ENCODE data around the gene LETM1. TPM values are rescaled to one million over a fixed set of nuclear protein-coding genes. Genes with fewer than 3 reads are reported as not detected.

The LETM1 gene
- total RNA-seq, 2 donors from 2014 or later = 45.7 to 52.4 TPM

DNA sequence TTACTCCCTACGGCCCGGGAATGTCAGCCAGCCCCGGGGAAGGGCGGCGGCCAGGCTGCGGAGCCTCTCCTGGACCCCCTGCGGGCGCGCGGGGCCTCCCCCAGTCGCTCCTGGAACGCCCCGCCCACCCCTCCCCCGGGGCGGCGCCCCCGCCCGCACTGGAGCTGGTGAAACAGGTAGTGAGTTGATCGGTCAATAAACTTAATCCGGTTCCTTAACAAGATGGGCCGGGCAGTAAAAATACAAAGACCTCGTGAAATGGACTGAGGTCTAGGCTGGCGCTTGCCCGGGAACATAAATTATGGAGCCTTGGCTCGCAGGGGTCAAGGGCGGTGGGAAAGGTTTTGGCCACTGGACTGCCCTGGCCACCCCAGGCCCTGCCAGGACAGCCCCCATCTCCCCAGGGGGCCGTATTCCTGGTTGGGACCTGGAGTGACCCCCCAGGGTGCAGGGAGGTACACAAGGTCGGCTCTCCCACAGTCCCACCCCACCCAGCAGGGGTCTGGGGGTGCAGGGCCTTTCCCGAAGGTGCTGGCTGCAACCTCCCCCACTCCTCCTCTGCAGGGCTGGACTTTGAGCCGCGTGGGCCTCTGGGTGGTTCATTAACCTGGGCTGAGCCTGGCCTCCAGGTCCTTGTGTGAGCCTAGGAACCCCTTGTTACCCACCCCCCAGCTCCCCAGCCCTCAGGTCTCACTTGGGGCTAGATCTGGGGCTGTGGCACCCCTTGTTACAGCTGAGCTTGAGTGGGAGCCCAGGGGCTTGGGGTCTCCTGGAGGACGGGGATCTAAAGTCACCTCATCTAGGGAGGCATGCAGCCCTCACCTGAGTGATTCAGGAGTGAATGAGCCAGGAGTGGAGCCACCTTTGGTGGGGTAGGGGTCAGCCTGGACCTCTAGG, 60.4 kb downstream of the LETM1 start:
- Mint-ChIP-seq H3K4me1 (no peaks in the 10 kb centered on the region), H3K9me3 (no peaks in the 10 kb centered on the region), H3K36me3 (ENCODE audit: low read depth) (peaks cover 7% of the 10 kb centered on the region), H3K4me3 (peak overlapping the region; percentile 66), H3K27me3 (ENCODE audit: insufficient read depth) (peaks cover 21% of the 10 kb centered on the region), H3K27ac (no peak overlapping the region)
- Histone ChIP-seq H3K27me3 (ENCODE audit: control insufficient read depth, insufficient read depth, low read length, poor library complexity, severe bottlenecking) (peaks cover 17% of the 10 kb centered on the region), H3K27ac (ENCODE audit: low read depth, low read length) (no peak overlapping the region), H3K36me3 (ENCODE audit: control insufficient read depth, insufficient read depth, low read length) (no peaks in the 10 kb centered on the region), H3K9ac (ENCODE audit: extremely low read depth, low read length, poor library complexity, severe bottlenecking) (no peak overlapping the region), H3K4me1 (ENCODE audit: control insufficient read depth, insufficient read depth, low read length) (peaks cover 7% of the 10 kb centered on the region), H3K4me3 (ENCODE audit: low read length) (peak overlapping the region; percentile 80), H3K9me3 (ENCODE audit: control insufficient read depth, low read length) (no peaks in the 10 kb centered on the region)
- TF ChIP-seq, protein P1, sequence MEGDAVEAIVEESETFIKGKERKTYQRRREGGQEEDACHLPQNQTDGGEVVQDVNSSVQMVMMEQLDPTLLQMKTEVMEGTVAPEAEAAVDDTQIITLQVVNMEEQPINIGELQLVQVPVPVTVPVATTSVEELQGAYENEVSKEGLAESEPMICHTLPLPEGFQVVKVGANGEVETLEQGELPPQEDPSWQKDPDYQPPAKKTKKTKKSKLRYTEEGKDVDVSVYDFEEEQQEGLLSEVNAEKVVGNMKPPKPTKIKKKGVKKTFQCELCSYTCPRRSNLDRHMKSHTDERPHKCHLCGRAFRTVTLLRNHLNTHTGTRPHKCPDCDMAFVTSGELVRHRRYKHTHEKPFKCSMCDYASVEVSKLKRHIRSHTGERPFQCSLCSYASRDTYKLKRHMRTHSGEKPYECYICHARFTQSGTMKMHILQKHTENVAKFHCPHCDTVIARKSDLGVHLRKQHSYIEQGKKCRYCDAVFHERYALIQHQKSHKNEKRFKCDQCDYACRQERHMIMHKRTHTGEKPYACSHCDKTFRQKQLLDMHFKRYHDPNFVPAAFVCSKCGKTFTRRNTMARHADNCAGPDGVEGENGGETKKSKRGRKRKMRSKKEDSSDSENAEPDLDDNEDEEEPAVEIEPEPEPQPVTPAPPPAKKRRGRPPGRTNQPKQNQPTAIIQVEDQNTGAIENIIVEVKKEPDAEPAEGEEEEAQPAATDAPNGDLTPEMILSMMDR (conservative IDR thresholded peaks at IDR 0.05) = no peak
- peak; percentile 76 for DNase-seq
- WGBS, 2 experiments (ENCODE audit: insufficient coverage in 1 of 2, insufficient read length in 1 of 2) = 32 to 51% methylated on average over 6 to 32 of the region's 32 CpGs

DNA sequence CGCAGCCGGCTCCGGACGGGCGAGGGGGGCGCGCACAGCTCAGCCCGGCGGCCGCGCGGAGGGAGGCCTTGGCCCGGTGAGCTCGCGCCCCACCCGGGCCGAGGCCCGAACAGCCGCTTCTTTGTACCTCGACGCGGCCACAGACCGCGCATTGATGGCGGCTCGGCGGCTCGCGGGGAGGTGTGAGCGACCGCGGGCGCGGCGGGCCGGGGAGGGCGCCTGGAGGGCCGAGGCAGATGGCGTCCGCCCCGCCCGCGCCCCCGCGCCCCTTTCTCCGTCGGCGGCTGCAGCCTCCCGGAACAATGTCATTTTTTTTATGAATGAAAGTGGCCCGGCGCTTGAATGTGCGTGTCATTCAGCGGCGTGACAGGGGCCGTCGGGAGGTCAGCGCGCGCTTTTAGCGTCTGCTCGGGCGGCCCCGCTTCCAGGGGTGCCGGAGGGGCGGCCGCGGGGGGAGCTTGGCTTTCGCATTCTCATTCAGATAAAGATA, 61.1 kb downstream of the LETM1 start:
- 0 to 1% methylated on average over 44 to 68 of the region's 68 CpGs for WGBS, 2 experiments (ENCODE audit: insufficient coverage in 1 of 2, insufficient read length in 1 of 2)
- Mint-ChIP-seq H3K4me1 (no peaks in the 10 kb centered on the region), H3K4me3 (peak overlapping the region; percentile 66), H3K27me3 (ENCODE audit: insufficient read depth) (peaks cover 27% of the 10 kb centered on the region), H3K27ac (no peak overlapping the region), H3K9me3 (no peaks in the 10 kb centered on the region), H3K36me3 (ENCODE audit: low read depth) (peaks cover 5% of the 10 kb centered on the region)
- H3K27me3 ChIP-seq (ENCODE audit: control insufficient read depth, insufficient read depth, low read length, poor library complexity, severe bottlenecking) = peaks cover 17% of the 10 kb centered on the region
- no peak overlapping the region for H3K27ac ChIP-seq (ENCODE audit: low read depth, low read length)
- no peaks in the 10 kb centered on the region for H3K36me3 ChIP-seq (ENCODE audit: control insufficient read depth, insufficient read depth, low read length)
- DNase-seq = no peak
- TF ChIP-seq, protein P1 (conservative IDR thresholded peaks at IDR 0.05) = no peak
- H3K9ac ChIP-seq (ENCODE audit: extremely low read depth, low read length, poor library complexity, severe bottlenecking) = peak overlapping the region; percentile 34
- H3K4me1 ChIP-seq (ENCODE audit: control insufficient read depth, insufficient read depth, low read length) = peaks cover 7% of the 10 kb centered on the region
- peak overlapping the region; percentile 80 for H3K4me3 ChIP-seq (ENCODE audit: low read length)
- no peaks in the 10 kb centered on the region for H3K9me3 ChIP-seq (ENCODE audit: control insufficient read depth, low read length)

DNA sequence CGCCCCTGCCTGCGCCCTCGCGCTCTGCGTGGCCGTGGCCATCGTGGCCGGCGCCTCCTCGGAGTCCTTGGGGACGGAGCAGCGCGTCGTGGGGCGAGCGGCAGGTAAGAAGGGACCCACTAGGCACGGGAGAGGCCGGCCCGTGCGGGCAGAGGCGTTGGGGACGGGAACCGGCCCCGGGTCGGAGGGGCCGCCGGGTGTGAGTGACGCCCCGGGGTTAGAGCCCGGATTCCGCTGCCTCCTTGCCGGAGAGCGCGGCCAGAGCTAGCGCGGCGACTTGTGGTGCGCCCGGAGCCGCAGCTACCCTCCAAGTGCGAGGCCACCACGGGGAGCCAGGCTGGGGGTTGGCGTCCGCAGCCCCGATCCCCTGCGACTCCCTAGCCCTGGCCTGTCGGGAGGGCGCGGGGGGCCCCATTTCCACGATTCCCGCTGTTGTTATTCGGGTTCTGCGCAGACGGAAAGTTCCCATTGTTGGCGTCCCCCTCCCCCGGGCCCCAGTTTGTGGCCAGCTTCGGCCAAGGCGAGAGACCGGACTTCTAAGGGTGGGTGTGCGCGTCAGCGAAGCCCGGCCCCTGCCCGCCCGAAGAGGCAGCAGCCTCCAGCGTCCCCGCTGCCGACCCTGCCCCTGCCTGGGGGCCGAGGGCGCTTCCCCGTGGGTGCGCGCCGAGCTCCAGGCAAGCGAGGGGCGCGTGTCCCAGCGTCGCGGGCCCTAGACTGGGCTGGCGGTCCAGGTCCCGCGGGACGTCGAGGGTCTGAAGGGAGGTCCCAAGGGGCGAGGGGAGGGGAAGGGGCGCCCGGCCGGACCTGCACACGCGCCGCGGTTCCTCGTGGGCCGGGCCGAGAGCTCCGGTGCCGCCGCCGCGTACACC, 61.8 kb downstream of the LETM1 start:
- Histone ChIP-seq H3K27ac (ENCODE audit: low read depth, low read length) (no peak overlapping the region), H3K4me1 (ENCODE audit: control insufficient read depth, insufficient read depth, low read length) (peaks cover 7% of the 10 kb centered on the region), H3K9ac (ENCODE audit: extremely low read depth, low read length, poor library complexity, severe bottlenecking) (peak overlapping the region; percentile 34), H3K36me3 (ENCODE audit: control insufficient read depth, insufficient read depth, low read length) (no peaks in the 10 kb centered on the region), H3K9me3 (ENCODE audit: control insufficient read depth, low read length) (no peaks in the 10 kb centered on the region), H3K4me3 (ENCODE audit: low read length) (peak overlapping the region; percentile 80), H3K27me3 (ENCODE audit: control insufficient read depth, insufficient read depth, low read length, poor library complexity, severe bottlenecking) (peaks cover 17% of the 10 kb centered on the region)
- no peak overlapping the region for H3K27ac Mint-ChIP-seq
- peaks cover 5% of the 10 kb centered on the region for H3K36me3 Mint-ChIP-seq (ENCODE audit: low read depth)
- WGBS, 2 experiments (ENCODE audit: insufficient coverage in 1 of 2, insufficient read length in 1 of 2) = 0 to 1% methylated on average over 47 to 101 of the region's 101 CpGs
- H3K9me3 Mint-ChIP-seq = no peaks in the 10 kb centered on the region
- H3K27me3 Mint-ChIP-seq (ENCODE audit: insufficient read depth) = peaks cover 27% of the 10 kb centered on the region
- no peaks in the 10 kb centered on the region for H3K4me1 Mint-ChIP-seq
- peak; percentile 76 for DNase-seq
- TF ChIP-seq, protein P1 (conservative IDR thresholded peaks at IDR 0.05) = no peak
- H3K4me3 Mint-ChIP-seq = peak overlapping the region; percentile 66
